ENCODE data around the gene IL13. TPM values are rescaled to one million over a fixed set of nuclear protein-coding genes. Genes with fewer than 3 reads are reported as not detected.

Gene IL13
- total RNA-seq, 1 donor from 2014 or later, result not detected

DNA sequence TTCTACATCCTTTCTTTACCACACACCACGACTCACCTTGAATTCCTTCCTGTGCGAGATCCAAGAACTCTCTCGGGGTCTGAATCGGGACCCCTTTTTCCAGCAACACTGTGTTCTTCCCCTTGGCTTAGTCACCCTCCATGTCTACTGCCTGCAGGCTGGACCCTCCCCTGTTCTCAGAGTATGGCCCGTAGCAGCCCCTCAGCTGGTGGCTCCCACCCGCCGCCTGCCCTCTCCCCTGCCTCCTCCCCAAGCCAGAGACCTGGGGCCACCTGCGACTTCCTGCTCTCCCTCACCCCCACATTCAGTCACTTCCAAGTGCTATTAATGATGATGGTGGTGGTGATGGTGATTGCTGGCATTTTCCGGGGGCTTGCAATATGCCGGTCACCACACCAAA, 9.3 kb downstream of the IL13 start:
- Mint-ChIP-seq H3K4me1 (ENCODE audit: low read depth, unreplicated experiment) (peaks cover 14% of the 10 kb centered on the region), H3K27ac (ENCODE audit: unreplicated experiment) (no peak overlapping the region), H3K9me3 (ENCODE audit: unreplicated experiment) (peaks cover 5% of the 10 kb centered on the region), H3K27me3 (ENCODE audit: unreplicated experiment) (peaks cover 3% of the 10 kb centered on the region), H3K4me3 (ENCODE audit: unreplicated experiment) (no peak overlapping the region), H3K36me3 (ENCODE audit: unreplicated experiment) (no peaks in the 10 kb centered on the region)
- no peak for DNase-seq
- TF ChIP-seq, protein P1, sequence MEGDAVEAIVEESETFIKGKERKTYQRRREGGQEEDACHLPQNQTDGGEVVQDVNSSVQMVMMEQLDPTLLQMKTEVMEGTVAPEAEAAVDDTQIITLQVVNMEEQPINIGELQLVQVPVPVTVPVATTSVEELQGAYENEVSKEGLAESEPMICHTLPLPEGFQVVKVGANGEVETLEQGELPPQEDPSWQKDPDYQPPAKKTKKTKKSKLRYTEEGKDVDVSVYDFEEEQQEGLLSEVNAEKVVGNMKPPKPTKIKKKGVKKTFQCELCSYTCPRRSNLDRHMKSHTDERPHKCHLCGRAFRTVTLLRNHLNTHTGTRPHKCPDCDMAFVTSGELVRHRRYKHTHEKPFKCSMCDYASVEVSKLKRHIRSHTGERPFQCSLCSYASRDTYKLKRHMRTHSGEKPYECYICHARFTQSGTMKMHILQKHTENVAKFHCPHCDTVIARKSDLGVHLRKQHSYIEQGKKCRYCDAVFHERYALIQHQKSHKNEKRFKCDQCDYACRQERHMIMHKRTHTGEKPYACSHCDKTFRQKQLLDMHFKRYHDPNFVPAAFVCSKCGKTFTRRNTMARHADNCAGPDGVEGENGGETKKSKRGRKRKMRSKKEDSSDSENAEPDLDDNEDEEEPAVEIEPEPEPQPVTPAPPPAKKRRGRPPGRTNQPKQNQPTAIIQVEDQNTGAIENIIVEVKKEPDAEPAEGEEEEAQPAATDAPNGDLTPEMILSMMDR (IDR thresholded peaks at IDR 0.05; ENCODE audit: partially characterized antibody, unreplicated experiment), result no peak

DNA sequence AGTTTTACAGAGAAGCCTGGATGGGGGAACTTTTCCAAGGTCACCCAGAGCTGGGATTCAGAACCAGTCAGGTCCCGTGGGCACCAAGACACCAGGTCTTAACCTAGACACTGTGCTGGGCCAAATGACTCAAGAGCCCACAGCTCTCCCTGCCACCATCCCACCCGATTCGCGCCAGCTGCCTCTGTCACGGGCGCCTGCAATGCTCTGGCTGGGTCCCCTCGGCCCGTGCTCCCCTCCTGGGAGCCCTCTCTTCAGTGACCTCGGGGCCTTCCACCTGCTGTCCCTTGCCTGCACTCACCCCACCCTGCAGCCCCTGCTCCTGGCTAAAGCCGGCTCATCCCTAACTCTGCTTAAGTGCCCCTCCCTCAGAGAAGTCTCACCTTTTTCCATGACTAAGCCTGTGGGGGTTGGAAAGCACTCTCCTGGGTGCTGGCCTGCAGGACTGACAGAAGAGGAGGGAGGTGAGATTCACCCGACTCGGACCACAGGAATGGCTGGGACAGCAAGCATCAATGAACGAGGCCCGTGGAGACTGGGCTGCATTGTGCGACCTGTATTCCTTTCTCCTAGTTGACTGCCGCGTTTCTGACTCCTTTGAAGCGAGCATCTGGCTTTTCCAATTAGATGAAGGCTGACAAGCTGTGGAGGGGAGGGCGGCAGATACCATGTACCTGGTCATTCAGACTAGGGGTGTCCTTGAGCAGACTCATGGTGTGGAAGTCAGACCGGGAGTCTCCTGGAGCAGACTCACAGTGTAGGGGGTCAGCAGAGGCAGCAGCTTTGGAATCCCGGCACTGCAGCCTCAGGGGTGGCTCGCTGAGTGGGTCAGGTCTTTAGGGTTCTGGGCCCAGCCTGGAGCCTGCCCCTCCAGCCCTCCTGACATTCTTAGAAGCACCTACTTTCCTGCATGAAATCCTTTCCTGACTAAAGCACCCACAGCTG, 10.1 kb downstream of the IL13 start:
- Mint-ChIP-seq H3K36me3 (ENCODE audit: unreplicated experiment) (no peaks in the 10 kb centered on the region), H3K9me3 (ENCODE audit: unreplicated experiment) (peaks cover 5% of the 10 kb centered on the region), H3K27me3 (ENCODE audit: unreplicated experiment) (peaks cover 2% of the 10 kb centered on the region), H3K4me1 (ENCODE audit: low read depth, unreplicated experiment) (peaks cover 13% of the 10 kb centered on the region), H3K4me3 (ENCODE audit: unreplicated experiment) (no peak overlapping the region), H3K27ac (ENCODE audit: unreplicated experiment) (no peak overlapping the region)
- DNase-seq, result no peak
- TF ChIP-seq, protein P1 (IDR thresholded peaks at IDR 0.05; ENCODE audit: partially characterized antibody, unreplicated experiment), result no peak

DNA sequence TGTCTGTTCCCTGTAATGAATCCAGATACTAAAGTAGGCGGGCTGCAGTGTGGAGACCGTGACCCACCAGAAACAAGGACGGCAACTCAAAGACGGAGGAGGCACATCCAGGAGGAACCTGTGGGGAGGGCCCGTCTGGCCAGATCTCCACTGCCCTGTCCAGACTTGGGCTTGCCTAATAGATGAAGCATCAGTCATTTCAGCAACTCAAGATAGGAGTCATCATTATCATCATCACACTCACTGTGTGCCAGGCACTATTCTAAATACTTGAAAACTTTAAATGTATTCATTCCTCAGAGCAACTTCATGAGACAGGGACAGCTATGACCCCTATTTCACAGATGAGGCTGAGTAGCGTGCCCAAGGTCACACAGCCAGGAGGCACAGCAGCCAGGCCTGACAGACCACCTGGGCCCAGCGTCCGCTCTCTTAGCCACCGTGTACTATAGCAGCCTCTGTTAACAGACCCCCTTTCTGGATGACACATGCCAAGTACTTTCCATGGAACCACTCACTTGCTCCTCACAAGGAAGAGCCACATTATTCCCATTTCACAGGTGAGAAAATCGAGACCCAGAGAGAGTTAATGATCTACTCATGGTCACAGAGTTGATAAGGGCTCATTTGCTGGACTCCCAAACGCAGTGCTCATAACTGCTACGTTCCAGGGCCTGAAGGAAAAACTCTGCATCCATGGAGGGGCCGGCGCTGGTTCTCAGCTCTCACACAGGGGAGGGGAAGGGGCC, 10.9 kb downstream of the IL13 start:
- H3K4me3 Mint-ChIP-seq (ENCODE audit: unreplicated experiment), result no peak overlapping the region
- no peak for DNase-seq
- TF ChIP-seq, protein P1 (IDR thresholded peaks at IDR 0.05; ENCODE audit: partially characterized antibody, unreplicated experiment), result no peak
- H3K4me1 Mint-ChIP-seq (ENCODE audit: low read depth, unreplicated experiment), result peaks cover 8% of the 10 kb centered on the region
- H3K9me3 Mint-ChIP-seq (ENCODE audit: unreplicated experiment), result peaks cover 5% of the 10 kb centered on the region
- H3K27ac Mint-ChIP-seq (ENCODE audit: unreplicated experiment), result no peak overlapping the region
- no peaks in the 10 kb centered on the region for H3K36me3 Mint-ChIP-seq (ENCODE audit: unreplicated experiment)
- peaks cover 3% of the 10 kb centered on the region for H3K27me3 Mint-ChIP-seq (ENCODE audit: unreplicated experiment)

DNA sequence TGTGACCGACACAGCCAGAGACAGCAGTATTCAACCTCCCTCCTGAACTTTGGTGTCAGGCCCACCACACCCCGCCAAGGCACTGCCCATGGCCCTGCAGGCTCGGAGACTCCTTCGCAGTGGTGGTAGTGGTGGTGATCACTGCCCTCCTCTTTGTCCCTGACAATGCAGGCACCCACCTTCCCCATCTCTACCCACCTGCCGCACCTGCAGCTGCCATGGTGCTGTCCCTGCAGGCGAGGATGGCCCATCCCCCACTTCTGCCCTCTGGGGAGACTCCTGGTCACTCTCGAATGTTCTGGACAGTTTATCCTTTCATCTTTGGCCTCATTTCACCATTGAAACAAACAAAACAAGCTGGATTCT, 11.5 kb downstream of the IL13 start:
- H3K27ac Mint-ChIP-seq (ENCODE audit: unreplicated experiment), result no peak overlapping the region
- H3K27me3 Mint-ChIP-seq (ENCODE audit: unreplicated experiment), result peaks cover 6% of the 10 kb centered on the region
- H3K9me3 Mint-ChIP-seq (ENCODE audit: unreplicated experiment), result peaks cover 5% of the 10 kb centered on the region
- no peak for DNase-seq
- peaks cover 3% of the 10 kb centered on the region for H3K36me3 Mint-ChIP-seq (ENCODE audit: unreplicated experiment)
- H3K4me3 Mint-ChIP-seq (ENCODE audit: unreplicated experiment), result no peak overlapping the region
- peaks cover 2% of the 10 kb centered on the region for H3K4me1 Mint-ChIP-seq (ENCODE audit: low read depth, unreplicated experiment)
- TF ChIP-seq, protein P1 (IDR thresholded peaks at IDR 0.05; ENCODE audit: partially characterized antibody, unreplicated experiment), result no peak

Data from glutamatergic neuron (in vitro differentiated cells).